ENCODE data around the gene GRM5. TPM values are rescaled to one million over a fixed set of nuclear protein-coding genes. Genes with fewer than 3 reads are reported as not detected.
"Not testable (repeated sequence)": the region's sequence is repeated elsewhere in the genome, so short reads cannot be mapped to it uniquely, and the experiment has no call there.

Gene GRM5
- total and polyA plus RNA-seq, 2 experiments from 2014 or later: not detected

DNA sequence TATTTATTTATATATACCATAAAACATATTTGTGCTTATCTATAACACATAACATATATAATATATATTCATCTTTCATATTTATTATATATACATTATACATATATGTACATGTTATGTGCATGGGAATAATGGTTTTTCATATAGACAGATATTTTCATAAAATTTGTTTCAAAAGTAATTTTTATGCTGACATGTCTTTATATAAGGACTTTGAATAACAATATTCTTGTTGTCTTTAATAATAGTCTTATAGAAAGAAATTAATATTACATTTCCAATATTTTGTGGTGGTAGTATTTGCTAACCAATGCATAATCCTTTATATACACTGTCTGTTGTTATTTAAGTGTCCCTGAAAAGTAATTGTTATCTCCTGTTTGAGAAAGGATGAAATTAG, 49.6 kb downstream of the GRM5 start:
- Histone ChIP-seq H2AFZ (no peak overlapping the region), H3K9me3 (ENCODE audit: low read depth) (no peaks in the 10 kb centered on the region), H3K27me3 (replicated peaks; ENCODE audit: insufficient read depth) (no peaks in the 10 kb centered on the region), H3K4me2 (ENCODE audit: unreplicated experiment) (no peak overlapping the region), H3K36me3 (ENCODE audit: low read depth) (no peaks in the 10 kb centered on the region), H3F3A (ENCODE audit: insufficient read depth) (no peaks in the 10 kb centered on the region), H3K79me2 (ENCODE audit: insufficient read depth) (no peaks in the 10 kb centered on the region), H3K9me2 (ENCODE audit: insufficient read depth) (no peaks in the 10 kb centered on the region), H3K4me1 (ENCODE audit: insufficient read depth) (no peaks in the 10 kb centered on the region), H4K20me1 (ENCODE audit: insufficient read depth) (no peaks in the 10 kb centered on the region), H3K4me3 (no peak overlapping the region), H3K27ac (no peak overlapping the region), H3K9ac (no peak overlapping the region)
- DNase-seq: no peak
- in situ Hi-C loops (cut with MboI): no loop called here
- TF ChIP-seq EZH2 (IDR thresholded peaks at IDR 0.05; ENCODE audit: insufficient read depth, poor library complexity, severe bottlenecking) (no peak), EZH2phosphoT487 (IDR thresholded peaks at IDR 0.05; ENCODE audit: insufficient read depth, low read depth) (no peak)

DNA sequence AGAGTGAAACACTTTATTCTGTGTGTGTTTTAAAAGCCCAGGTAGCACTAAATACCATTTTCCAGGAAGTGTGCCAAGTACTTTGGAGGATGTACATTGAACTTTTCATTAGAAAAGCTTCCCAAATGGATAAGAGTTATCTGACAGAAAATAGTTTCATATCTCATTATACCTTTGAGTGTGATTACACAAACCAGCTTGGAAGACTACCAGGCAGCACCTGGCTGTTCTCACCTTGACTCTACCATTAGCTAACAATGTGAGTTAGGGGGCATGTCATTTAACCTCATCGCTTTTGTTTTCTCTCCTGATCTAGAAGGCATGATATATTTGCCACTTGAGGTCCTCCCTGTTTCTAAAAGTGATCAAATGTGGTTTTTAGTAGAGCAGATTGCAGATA, 50.2 kb downstream of the GRM5 start:
- Histone ChIP-seq H3K4me3 (no peak overlapping the region), H3K27ac (no peak overlapping the region), H3K4me1 (ENCODE audit: insufficient read depth) (no peaks in the 10 kb centered on the region), H3K9me2 (ENCODE audit: insufficient read depth) (no peaks in the 10 kb centered on the region), H4K20me1 (ENCODE audit: insufficient read depth) (no peaks in the 10 kb centered on the region), H3K4me2 (ENCODE audit: unreplicated experiment) (no peak overlapping the region), H3K9ac (no peak overlapping the region), H3K79me2 (ENCODE audit: insufficient read depth) (no peaks in the 10 kb centered on the region), H3K9me3 (ENCODE audit: low read depth) (no peaks in the 10 kb centered on the region), H3K36me3 (ENCODE audit: low read depth) (no peaks in the 10 kb centered on the region), H3F3A (ENCODE audit: insufficient read depth) (no peaks in the 10 kb centered on the region), H2AFZ (no peak overlapping the region), H3K27me3 (replicated peaks; ENCODE audit: insufficient read depth) (no peaks in the 10 kb centered on the region)
- in situ Hi-C loops (cut with MboI): no loop called here
- 0% methylated on average over 1 of the region's 1 CpG for WGBS, 2 experiments (ENCODE audit: low coverage in 1 of 2, low lambda C conversion rate in 2 of 2, missing lambda C conversion rate in 2 of 2)
- DNase-seq: no peak
- TF ChIP-seq EZH2 (IDR thresholded peaks at IDR 0.05; ENCODE audit: insufficient read depth, poor library complexity, severe bottlenecking) (no peak), EZH2phosphoT487 (IDR thresholded peaks at IDR 0.05; ENCODE audit: insufficient read depth, low read depth) (no peak)

DNA sequence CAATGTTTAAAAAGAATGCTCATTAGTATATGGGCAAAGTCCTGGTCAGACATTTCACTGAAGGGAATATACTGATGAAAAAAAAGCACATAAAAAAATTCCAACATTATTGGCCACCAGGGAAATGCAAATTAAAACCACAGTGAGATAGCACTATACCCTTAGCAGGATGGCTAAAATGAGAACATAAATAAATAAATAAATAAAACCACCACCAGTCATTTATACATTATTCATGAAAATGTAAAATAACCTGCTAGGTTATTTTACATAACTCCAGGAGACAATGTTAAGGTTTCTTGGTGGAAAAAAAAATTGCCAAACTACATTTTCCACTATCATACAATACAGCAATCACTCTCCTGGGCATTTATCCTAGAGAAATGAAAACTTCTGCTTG, 64.9 kb downstream of the GRM5 start:
- H3K4me2 ChIP-seq (ENCODE audit: unreplicated experiment); H3K4me1 ChIP-seq (ENCODE audit: insufficient read depth); H3K9me3 ChIP-seq (ENCODE audit: low read depth); H3K9ac ChIP-seq; H4K20me1 ChIP-seq (ENCODE audit: insufficient read depth); H3K9me2 ChIP-seq (ENCODE audit: insufficient read depth); H3K4me3 ChIP-seq; H3K36me3 ChIP-seq (ENCODE audit: low read depth); H3F3A ChIP-seq (ENCODE audit: insufficient read depth); H2AFZ ChIP-seq; DNase-seq; H3K27me3 ChIP-seq (replicated peaks; ENCODE audit: insufficient read depth); H3K79me2 ChIP-seq (ENCODE audit: insufficient read depth); in situ Hi-C loops (cut with MboI); H3K27ac ChIP-seq: not testable (repeated sequence)

DNA sequence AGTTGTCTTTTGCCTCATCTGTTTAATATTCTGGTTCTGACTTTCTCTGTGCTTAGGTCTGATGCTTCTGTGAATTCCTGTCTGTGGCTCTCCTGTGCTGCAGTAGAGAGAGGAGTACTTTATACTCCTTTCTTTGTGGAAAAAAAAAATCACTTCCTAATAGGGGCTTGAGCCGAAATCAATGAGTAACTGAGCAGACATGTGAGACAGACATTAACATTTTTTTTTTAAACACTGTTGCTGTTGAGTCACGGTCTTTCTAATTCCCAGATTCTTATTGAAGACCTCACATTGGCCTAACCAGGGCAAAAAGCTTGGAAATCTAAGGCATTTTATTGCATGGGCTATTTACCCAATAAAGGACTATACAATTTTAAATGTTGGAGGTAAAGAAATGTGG, 86.1 kb downstream of the GRM5 start:
- Histone ChIP-seq H3K4me3 (no peak overlapping the region), H4K20me1 (ENCODE audit: insufficient read depth) (no peaks in the 10 kb centered on the region), H3K4me2 (ENCODE audit: unreplicated experiment) (no peak overlapping the region), H2AFZ (peak overlapping the region; percentile 47), H3K9me3 (ENCODE audit: low read depth) (no peaks in the 10 kb centered on the region), H3K79me2 (ENCODE audit: insufficient read depth) (no peaks in the 10 kb centered on the region), H3K36me3 (ENCODE audit: low read depth) (no peaks in the 10 kb centered on the region), H3F3A (ENCODE audit: insufficient read depth) (peaks cover 18% of the 10 kb centered on the region), H3K9me2 (ENCODE audit: insufficient read depth) (no peaks in the 10 kb centered on the region), H3K27me3 (replicated peaks; ENCODE audit: insufficient read depth) (no peaks in the 10 kb centered on the region), H3K4me1 (ENCODE audit: insufficient read depth) (peaks cover 39% of the 10 kb centered on the region), H3K27ac (peak overlapping the region; percentile 45), H3K9ac (0 out of 2 replicates have a peak overlapping the region, but pooled peaks have one; percentile 1)
- 0 to 1% methylated on average over 2 of the region's 2 CpGs for WGBS, 2 experiments (ENCODE audit: low coverage in 1 of 2, low lambda C conversion rate in 2 of 2, missing lambda C conversion rate in 2 of 2)
- in situ Hi-C loops (cut with MboI): no loop called here
- TF ChIP-seq EZH2phosphoT487 (IDR thresholded peaks at IDR 0.05; ENCODE audit: insufficient read depth, low read depth) (no peak), EZH2 (IDR thresholded peaks at IDR 0.05; ENCODE audit: insufficient read depth, poor library complexity, severe bottlenecking) (no peak)
- peak; percentile 83 for DNase-seq

DNA sequence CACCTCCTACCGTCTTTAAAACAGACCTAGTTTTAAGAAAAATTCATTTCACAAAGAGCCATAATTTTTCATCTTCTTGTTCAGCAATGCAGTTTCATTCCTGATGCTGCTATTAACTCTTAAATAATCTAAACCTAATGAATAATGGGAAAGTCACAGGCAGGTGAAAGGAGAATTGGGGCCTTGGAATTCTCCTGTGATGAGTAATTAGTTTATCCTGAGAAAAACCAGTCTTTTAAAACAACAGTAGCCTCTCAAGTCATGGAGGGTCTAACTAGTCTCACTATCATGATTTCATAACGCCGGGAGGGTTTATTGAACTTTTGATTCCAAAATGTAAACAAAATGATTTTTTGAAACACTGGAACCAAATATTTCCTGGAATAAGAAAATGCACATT, 86.8 kb downstream of the GRM5 start:
- H3K4me2 ChIP-seq (ENCODE audit: unreplicated experiment); in situ Hi-C loops (cut with MboI); H3K9me2 ChIP-seq (ENCODE audit: insufficient read depth); H3K4me3 ChIP-seq; DNase-seq; H4K20me1 ChIP-seq (ENCODE audit: insufficient read depth); H3K27me3 ChIP-seq (replicated peaks; ENCODE audit: insufficient read depth); H3K79me2 ChIP-seq (ENCODE audit: insufficient read depth); H3K36me3 ChIP-seq (ENCODE audit: low read depth); H3K9me3 ChIP-seq (ENCODE audit: low read depth): not testable (repeated sequence)
- Histone ChIP-seq H3K4me1 (ENCODE audit: insufficient read depth) (peaks cover 39% of the 10 kb centered on the region), H3K27ac (peak overlapping the region; percentile 45), H3F3A (ENCODE audit: insufficient read depth) (peaks cover 18% of the 10 kb centered on the region), H2AFZ (peak overlapping the region; percentile 47), H3K9ac (0 out of 2 replicates have a peak overlapping the region, but pooled peaks have one; percentile 1)
- 85 to 92% methylated on average over 3 of the region's 3 CpGs for WGBS, 2 experiments (ENCODE audit: low coverage in 1 of 2, low lambda C conversion rate in 2 of 2, missing lambda C conversion rate in 2 of 2)

DNA sequence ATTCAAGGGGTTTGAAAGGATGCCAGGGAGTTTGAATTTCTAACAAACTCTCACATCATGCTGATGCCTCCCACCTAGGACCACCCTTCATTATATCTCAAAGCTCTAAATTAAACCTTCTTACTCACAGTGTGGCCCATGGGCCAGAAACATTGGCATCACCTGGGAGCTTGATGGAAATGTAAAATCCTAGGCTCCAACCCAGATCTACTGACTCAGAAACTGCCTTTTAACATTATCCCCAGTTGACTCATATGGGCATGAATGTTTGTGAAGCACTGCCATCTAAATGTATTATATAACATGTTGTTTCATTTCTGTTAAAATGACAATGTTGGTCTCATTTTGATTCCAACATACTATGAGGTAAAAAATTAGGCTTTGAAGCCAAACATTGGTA, 90.3 kb downstream of the GRM5 start:
- H3K9me2 ChIP-seq (ENCODE audit: insufficient read depth); H3K79me2 ChIP-seq (ENCODE audit: insufficient read depth); H3K36me3 ChIP-seq (ENCODE audit: low read depth); H3K4me2 ChIP-seq (ENCODE audit: unreplicated experiment); H3K27ac ChIP-seq; H3K27me3 ChIP-seq (replicated peaks; ENCODE audit: insufficient read depth); H3K4me3 ChIP-seq; H3K9me3 ChIP-seq (ENCODE audit: low read depth); in situ Hi-C loops (cut with MboI); H4K20me1 ChIP-seq (ENCODE audit: insufficient read depth); H3K9ac ChIP-seq; H2AFZ ChIP-seq: not testable (repeated sequence)
- peaks cover 13% of the 10 kb centered on the region; the same call in 1 of the 2 replicates for H3F3A ChIP-seq (ENCODE audit: insufficient read depth)
- H3K4me1 ChIP-seq (ENCODE audit: insufficient read depth): peaks cover 24% of the 10 kb centered on the region
- peak; percentile 56 for DNase-seq

Measured in GM23248 (cell line).